GM12874 (cell line): ENCODE measurements around the gene CHCHD5.

Source experiments
- TF ChIP-seq, protein P1 (sequence below): IDR thresholded peaks from 2 replicates; pipeline ENCODE4 v1.5.1; 2011; ENCODE audit warnings: low read depth, mild to moderate bottlenecking, control low read depth, low read length, moderate library complexity; ENCODE audit not compliant: insufficient read depth

The CHCHD5 gene

GRCh38 chr2:112542984-112543661 is 41.3 kb upstream of the CHCHD5 start:
- TF ChIP-seq, protein P1, sequence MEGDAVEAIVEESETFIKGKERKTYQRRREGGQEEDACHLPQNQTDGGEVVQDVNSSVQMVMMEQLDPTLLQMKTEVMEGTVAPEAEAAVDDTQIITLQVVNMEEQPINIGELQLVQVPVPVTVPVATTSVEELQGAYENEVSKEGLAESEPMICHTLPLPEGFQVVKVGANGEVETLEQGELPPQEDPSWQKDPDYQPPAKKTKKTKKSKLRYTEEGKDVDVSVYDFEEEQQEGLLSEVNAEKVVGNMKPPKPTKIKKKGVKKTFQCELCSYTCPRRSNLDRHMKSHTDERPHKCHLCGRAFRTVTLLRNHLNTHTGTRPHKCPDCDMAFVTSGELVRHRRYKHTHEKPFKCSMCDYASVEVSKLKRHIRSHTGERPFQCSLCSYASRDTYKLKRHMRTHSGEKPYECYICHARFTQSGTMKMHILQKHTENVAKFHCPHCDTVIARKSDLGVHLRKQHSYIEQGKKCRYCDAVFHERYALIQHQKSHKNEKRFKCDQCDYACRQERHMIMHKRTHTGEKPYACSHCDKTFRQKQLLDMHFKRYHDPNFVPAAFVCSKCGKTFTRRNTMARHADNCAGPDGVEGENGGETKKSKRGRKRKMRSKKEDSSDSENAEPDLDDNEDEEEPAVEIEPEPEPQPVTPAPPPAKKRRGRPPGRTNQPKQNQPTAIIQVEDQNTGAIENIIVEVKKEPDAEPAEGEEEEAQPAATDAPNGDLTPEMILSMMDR, result no peak

GRCh38 chr2:112547333-112547732 is 37.1 kb upstream of the CHCHD5 start:
- TF ChIP-seq, protein P1, result no peak

- TF ChIP-seq, protein P1, result no peak
Measured at GRCh38 chr2:112548980-112549379, 35.4 kb upstream of the CHCHD5 start.

- TF ChIP-seq, protein P1, result no peak
Measured at GRCh38 chr2:112566104-112566503, 18.3 kb upstream of the CHCHD5 start.

DNA sequence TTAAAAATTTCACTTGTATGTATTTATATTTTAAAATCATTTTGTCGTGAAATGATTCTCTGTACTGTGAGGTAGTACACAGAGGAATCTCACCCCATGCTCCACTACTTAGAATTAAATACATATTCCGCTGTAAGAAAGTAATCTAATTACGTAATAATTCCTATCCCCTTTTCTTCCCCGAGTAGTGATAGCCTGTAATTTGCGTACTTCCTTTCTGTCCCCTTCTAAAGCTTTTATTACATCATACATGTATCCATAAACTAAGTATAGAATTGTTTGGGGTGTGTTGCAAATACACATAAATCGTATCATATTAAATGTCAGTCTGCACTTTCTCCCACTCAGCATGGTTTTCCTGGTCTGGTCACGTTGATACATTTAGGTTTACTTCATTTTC is 12.4 kb upstream of the CHCHD5 start:
- TF ChIP-seq, protein P1, result no peak

DNA sequence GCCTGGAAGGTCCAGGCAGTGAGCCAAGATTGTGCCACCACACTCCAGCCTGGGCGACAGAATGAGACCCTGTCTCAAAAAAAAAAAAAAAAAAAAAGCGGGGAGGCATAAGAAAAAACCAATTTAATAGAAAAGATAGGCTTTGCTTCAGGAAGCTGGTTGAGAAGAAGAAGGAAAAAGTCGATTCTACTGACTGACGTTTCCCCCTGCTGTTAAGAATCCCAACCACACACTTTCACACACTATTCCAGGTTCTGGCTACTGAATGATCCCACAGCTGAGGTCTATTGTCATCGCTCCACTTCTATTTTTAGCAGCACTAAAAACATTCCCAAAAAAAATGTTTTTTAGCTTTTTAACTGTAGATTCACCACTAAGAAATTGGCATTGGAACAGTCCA is 6.7 kb upstream of the CHCHD5 start:
- TF ChIP-seq, protein P1, result no peak

GRCh38 chr2:112579241-112579640 is 5.2 kb upstream of the CHCHD5 start:
- TF ChIP-seq, protein P1, result no peak

- TF ChIP-seq, protein P1, result no peak
Measured at GRCh38 chr2:112580084-112580483, 4.3 kb upstream of the CHCHD5 start.
